Smooth muscle cell (in vitro differentiated cells): ENCODE results near the gene MBD3L3. TPM values are rescaled to one million over a fixed set of nuclear protein-coding genes. Genes with fewer than 3 reads are reported as not detected.
"Not testable (repeated sequence)": the region's sequence is repeated elsewhere in the genome, so short reads cannot be mapped to it uniquely, and the experiment has no call there.

Experiments
- DNase-seq: peaks from one replicate; lab custom pipeline; 2025; ENCODE audit not compliant: unreplicated experiment; lab: John Stamatoyannopoulos, UW
- H2AFZ ChIP-seq: fragments of 200-600 bp; sonication (generic); 2 replicates; pipeline ENCODE4 v1.6.0; 2016; ENCODE audit warnings: antibody characterized with exemption, low read depth, mild to moderate bottlenecking
- H3F3A ChIP-seq: fragments of 200-600 bp; sonication (generic); 2 replicates; pipeline ENCODE4 v1.6.0; 2017; ENCODE audit warnings: antibody characterized with exemption, low read depth
- H3K27ac ChIP-seq: fragments of 200-600 bp; sonication (generic); 2 replicates; pipeline ENCODE4 v1.5.1; 2016; ENCODE audit warnings: low read depth, mild to moderate bottlenecking
- H3K27me3 ChIP-seq: fragments of 200-600 bp; sonication (generic); 2 replicates; pipeline ENCODE4 v1.6.1; 2016; ENCODE audit warnings: low read depth, mild to moderate bottlenecking
- H3K36me3 ChIP-seq: fragments of 200-600 bp; sonication (generic); 2 replicates; pipeline ENCODE4 v1.5.1; 2016; ENCODE audit warnings: low read depth
- H3K4me1 ChIP-seq: fragments of 200-600 bp; sonication (generic); 2 replicates; pipeline ENCODE4 v1.5.1; 2016; ENCODE audit warnings: low read depth
- H3K4me2 ChIP-seq: fragments of 200-600 bp; sonication (generic); 2 replicates; pipeline ENCODE4 v1.6.0; 2016; ENCODE audit warnings: mild to moderate bottlenecking
- H3K4me3 ChIP-seq: fragments of 200-600 bp; sonication (generic); 2 replicates; pipeline ENCODE4 v1.5.1; 2016; ENCODE audit warnings: mild to moderate bottlenecking
- H3K79me2 ChIP-seq: fragments of 200-600 bp; sonication (generic); 2 replicates; pipeline ENCODE4 v1.6.0; 2016; ENCODE audit warnings: low read depth, mild to moderate bottlenecking
- H3K9ac ChIP-seq: fragments of 200-600 bp; sonication (generic); 2 replicates; pipeline ENCODE4 v1.6.0; 2016; ENCODE audit warnings: low read depth
- H3K9me3 ChIP-seq: fragments of 200-600 bp; sonication (generic); replicated peaks from 2 replicates; pipeline ENCODE4 v1.5.1; 2016; ENCODE audit warnings: low read depth
- H4K20me1 ChIP-seq: fragments of 200-600 bp; sonication (generic); 2 replicates; pipeline ENCODE4 v1.6.0; 2016; ENCODE audit warnings: low read depth
- WGBS: methylation state at CpG from one replicate; pipeline ENCODE4 v1.1.7; 2016; ENCODE audit warnings: low lambda C conversion rate; 5-methylcytosine and 5-hydroxymethylcytosine counted together
- polyA plus RNA-seq: library from polyadenylated mRNA; unstranded; fragments of >200 nt; fragmentation: Nextera tagmentation; extraction: Ambion mirVana; gene quantifications from 2 replicates; pipeline ENCODE4 v1.2.1, GENCODE V29; 2016
- total RNA-seq: library from RNA; depleted of rRNA; stranded (reverse); fragments of >200 nt; gene quantifications from 2 replicates; pipeline ENCODE4 v1.2.3, GENCODE V29; 2014
- TF ChIP-seq, protein P1 (sequence below): fragments of 200-600 bp; sonication (generic); IDR thresholded peaks from 2 replicates; pipeline ENCODE4 v1.5.1; 2017; ENCODE audit warnings: borderline replicate concordance, mild to moderate bottlenecking, antibody characterized with exemption; ENCODE audit not compliant: insufficient read depth, poor library complexity, severe bottlenecking

MBD3L3 gene
- total RNA-seq: not detected in 2 replicates
- not detected in 2 replicates for polyA plus RNA-seq

- not testable (repeated sequence) for H3K36me3 ChIP-seq, H2AFZ ChIP-seq, H3F3A ChIP-seq, H3K79me2 ChIP-seq, H3K4me2 ChIP-seq, H3K9ac ChIP-seq, H3K4me1 ChIP-seq, H4K20me1 ChIP-seq, H3K27ac ChIP-seq, H3K4me3 ChIP-seq, H3K27me3 ChIP-seq, DNase-seq, H3K9me3 ChIP-seq
- WGBS: no CpG with 5 or more reads among the region's 8 CpGs
Measured at GRCh38 chr19:7058576-7058975, at the start of gene MBD3L3. TSS of gene MBD3L3 (minus strand) at chr19:7058676. CDS start at chr19:7058605, 71 bp downstream.

DNA sequence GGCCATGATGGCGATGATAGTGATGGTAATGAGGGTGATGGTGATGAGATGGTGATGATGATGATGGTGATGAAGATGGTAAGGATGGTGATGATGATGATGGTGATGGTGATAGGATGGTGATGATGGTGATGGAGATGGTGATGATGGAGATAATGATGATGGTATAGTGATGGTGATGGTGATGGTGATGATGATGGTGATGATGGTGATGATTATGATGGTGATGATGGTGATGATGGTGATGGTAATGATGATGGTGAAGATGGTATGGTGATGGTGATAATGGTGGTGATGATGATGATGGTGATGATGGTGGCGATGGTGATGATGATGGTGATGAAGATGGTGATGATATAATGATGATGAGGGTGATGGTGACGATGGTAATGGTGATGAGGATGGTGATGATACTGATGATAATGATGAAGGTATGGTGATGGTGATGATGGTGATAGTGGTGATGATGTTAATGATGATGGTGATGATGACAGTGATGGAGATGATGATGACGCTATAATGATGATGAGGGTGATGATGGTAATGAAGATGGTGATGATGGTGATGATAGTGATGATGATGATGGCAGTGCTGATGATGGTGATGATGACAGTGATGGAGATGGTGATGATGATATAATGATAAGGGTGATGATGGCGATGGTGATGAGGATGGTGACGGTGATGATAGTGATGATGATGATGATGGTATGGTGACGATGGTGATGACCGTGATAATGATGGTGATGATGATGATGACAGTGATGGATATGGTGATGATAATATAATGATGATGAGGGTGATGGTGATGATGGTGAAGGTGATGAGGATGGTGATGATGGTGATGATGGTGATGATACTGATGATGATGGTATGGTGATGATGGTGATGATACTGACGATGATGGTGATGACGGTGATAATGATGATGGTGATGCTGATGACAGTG is 48.5 kb upstream of the MBD3L3 start:
- H3K36me3 ChIP-seq: no peaks in the 10 kb centered on the region
- no peaks in the 10 kb centered on the region for H3K4me1 ChIP-seq
- no peak overlapping the region for H3K27ac ChIP-seq
- no peak overlapping the region for H2AFZ ChIP-seq
- TF ChIP-seq, protein P1, sequence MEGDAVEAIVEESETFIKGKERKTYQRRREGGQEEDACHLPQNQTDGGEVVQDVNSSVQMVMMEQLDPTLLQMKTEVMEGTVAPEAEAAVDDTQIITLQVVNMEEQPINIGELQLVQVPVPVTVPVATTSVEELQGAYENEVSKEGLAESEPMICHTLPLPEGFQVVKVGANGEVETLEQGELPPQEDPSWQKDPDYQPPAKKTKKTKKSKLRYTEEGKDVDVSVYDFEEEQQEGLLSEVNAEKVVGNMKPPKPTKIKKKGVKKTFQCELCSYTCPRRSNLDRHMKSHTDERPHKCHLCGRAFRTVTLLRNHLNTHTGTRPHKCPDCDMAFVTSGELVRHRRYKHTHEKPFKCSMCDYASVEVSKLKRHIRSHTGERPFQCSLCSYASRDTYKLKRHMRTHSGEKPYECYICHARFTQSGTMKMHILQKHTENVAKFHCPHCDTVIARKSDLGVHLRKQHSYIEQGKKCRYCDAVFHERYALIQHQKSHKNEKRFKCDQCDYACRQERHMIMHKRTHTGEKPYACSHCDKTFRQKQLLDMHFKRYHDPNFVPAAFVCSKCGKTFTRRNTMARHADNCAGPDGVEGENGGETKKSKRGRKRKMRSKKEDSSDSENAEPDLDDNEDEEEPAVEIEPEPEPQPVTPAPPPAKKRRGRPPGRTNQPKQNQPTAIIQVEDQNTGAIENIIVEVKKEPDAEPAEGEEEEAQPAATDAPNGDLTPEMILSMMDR: no peak
- H3F3A ChIP-seq: no peaks in the 10 kb centered on the region
- no peak for DNase-seq
- H3K9ac ChIP-seq: no peak overlapping the region
- H3K9me3 ChIP-seq: no peaks in the 10 kb centered on the region
- no peaks in the 10 kb centered on the region for H3K27me3 ChIP-seq
- no peaks in the 10 kb centered on the region for H3K79me2 ChIP-seq
- no peak overlapping the region for H3K4me3 ChIP-seq
- 94% methylated on average over 10 of the region's 10 CpGs for WGBS
- no peaks in the 10 kb centered on the region for H4K20me1 ChIP-seq
- H3K4me2 ChIP-seq: no peak overlapping the region

DNA sequence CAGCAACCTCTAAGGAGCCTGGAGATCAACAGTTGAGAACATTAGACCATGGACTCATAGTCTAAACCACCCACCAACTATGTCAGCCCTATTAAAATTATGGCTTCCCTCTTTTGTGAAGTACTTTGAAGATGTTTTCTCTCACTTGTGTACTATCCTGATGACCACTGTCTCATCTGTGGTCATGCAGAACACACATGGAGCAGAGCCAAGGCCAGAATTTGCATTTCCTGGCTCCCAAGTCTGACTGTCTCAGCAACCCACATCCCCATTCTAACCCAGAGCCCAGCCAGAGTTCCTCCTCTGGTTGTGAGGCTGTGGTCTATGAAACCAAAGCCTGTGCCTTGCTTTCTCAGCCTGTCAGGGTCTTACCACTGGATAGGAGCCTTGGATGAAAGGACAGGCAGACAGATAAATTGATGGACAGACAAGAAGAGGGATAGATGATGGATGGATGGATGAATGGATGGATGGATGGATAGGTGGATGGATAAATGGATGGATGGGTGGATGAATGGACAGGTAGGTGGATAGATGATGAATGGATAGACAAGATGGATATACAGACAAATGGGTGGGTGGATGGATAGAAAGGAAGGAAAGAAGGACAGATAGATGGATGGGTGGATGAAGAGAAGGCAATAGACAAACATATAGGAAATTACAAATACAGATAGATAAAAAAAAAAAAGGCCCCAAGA is 46.4 kb upstream of the MBD3L3 start:
- no peak overlapping the region for H3K4me3 ChIP-seq
- no peak overlapping the region for H3K9ac ChIP-seq
- H3K9me3 ChIP-seq: no peaks in the 10 kb centered on the region
- TF ChIP-seq, protein P1: no peak
- no peak overlapping the region for H3K4me2 ChIP-seq
- no peaks in the 10 kb centered on the region for H3F3A ChIP-seq
- no peaks in the 10 kb centered on the region for H3K79me2 ChIP-seq
- no peaks in the 10 kb centered on the region for H3K4me1 ChIP-seq
- no peaks in the 10 kb centered on the region for H4K20me1 ChIP-seq
- DNase-seq: no peak
- no peak overlapping the region for H2AFZ ChIP-seq
- no peak overlapping the region for H3K27ac ChIP-seq
- no peaks in the 10 kb centered on the region for H3K27me3 ChIP-seq
- H3K36me3 ChIP-seq: no peaks in the 10 kb centered on the region

GRCh38 chr19:7101498-7102253 is 43.2 kb upstream of the MBD3L3 start:
- Histone ChIP-seq H3K79me2 (no peaks in the 10 kb centered on the region), H2AFZ (no peak overlapping the region), H3K9ac (no peak overlapping the region), H3K4me1 (no peaks in the 10 kb centered on the region), H3K4me3 (no peak overlapping the region), H3K27ac (no peak overlapping the region), H3K27me3 (no peaks in the 10 kb centered on the region), H3F3A (no peaks in the 10 kb centered on the region), H3K36me3 (no peaks in the 10 kb centered on the region), H3K4me2 (no peak overlapping the region), H3K9me3 (no peaks in the 10 kb centered on the region), H4K20me1 (no peaks in the 10 kb centered on the region)
- no peak for DNase-seq
- WGBS: 86% methylated on average over 19 of the region's 19 CpGs
- TF ChIP-seq, protein P1: no peak
